Liver (tissue), 9 donors: ENCODE measurements around the gene UNC93A. TPM values are rescaled to one million over a fixed set of nuclear protein-coding genes. Genes with fewer than 3 reads are reported as not detected.
"Not testable (repeated sequence)": the region's sequence is repeated elsewhere in the genome, so short reads cannot be mapped to it uniquely, and the experiment has no call there.

Experiments used
- DNase-seq: peaks from one replicate; pipeline ENCODE4 v3.0.0-alpha.2; 2017; ENCODE audit warnings: low spot score
- H3K27ac ChIP-seq, 2 donors: one replicate each; pipeline ENCODE4 v1.7.0; 2013; ENCODE audit warnings: inconsistent platforms in 2 of 2, low read length in 2 of 2, control low read depth in 1 of 2, low read depth in 1 of 2, mild to moderate bottlenecking in 1 of 2
- H3K27me3 ChIP-seq, 4 donors: one replicate each; pipeline versions ENCODE4 v1.6.1 to v1.7.0; 2013; ENCODE audit warnings: low read length in 3 of 4, inconsistent platforms in 1 of 4, mild to moderate bottlenecking in 1 of 4, moderate library complexity in 1 of 4; ENCODE audit not compliant: control insufficient read depth in 4 of 4, insufficient read depth in 4 of 4
- H3K36me3 ChIP-seq, 4 donors: one replicate each; pipeline versions ENCODE4 v1.6.1 to v1.7.0; 2013; ENCODE audit warnings: low read length in 3 of 4, mild to moderate bottlenecking in 3 of 4, low read depth in 1 of 4, moderate library complexity in 1 of 4; ENCODE audit not compliant: control insufficient read depth in 4 of 4, insufficient read depth in 3 of 4
- H3K4me1 ChIP-seq, 4 donors: one replicate each; pipeline versions ENCODE4 v1.6.1 to v1.7.0; 2013; ENCODE audit warnings: low read length in 3 of 4, mild to moderate bottlenecking in 3 of 4, moderate library complexity in 1 of 4; ENCODE audit not compliant: control insufficient read depth in 4 of 4, insufficient read depth in 4 of 4
- H3K4me3 ChIP-seq, 3 donors: one replicate each; pipeline versions ENCODE4 v1.6.1 to v1.7.0; 2013; ENCODE audit warnings: low read length in 3 of 3, control low read depth in 1 of 3, low read depth in 1 of 3, mild to moderate bottlenecking in 1 of 3
- H3K9ac ChIP-seq, 2 donors: one replicate each; pipeline ENCODE4 v1.7.0; 2013; ENCODE audit warnings: low read length in 2 of 2, mild to moderate bottlenecking in 2 of 2, moderate library complexity in 2 of 2, control low read depth in 1 of 2, low read depth in 1 of 2
- H3K9me3 ChIP-seq, 4 donors: one replicate each; pipeline versions ENCODE4 v1.6.1 to v1.7.0; 2013; ENCODE audit warnings: low read length in 3 of 4; ENCODE audit not compliant: control insufficient read depth in 4 of 4
- ATF3 ChIP-seq: IDR thresholded peaks from 2 replicates; pipeline ENCODE4 v1.6.1; 2016; ENCODE audit warnings: antibody characterized with exemption
- EGR1 ChIP-seq, 2 donors: IDR thresholded peaks; 2 replicates each; pipeline ENCODE4 v1.6.1; 2016 to 2018; ENCODE audit warnings: antibody characterized with exemption in 2 of 2, low read depth in 2 of 2
- FOXA2 ChIP-seq: IDR thresholded peaks from 2 replicates; pipeline ENCODE4 v1.6.1; 2016; ENCODE audit warnings: antibody characterized with exemption
- GABPA ChIP-seq, 2 donors: IDR thresholded peaks in 1 of 2; conservative IDR thresholded peaks in 1 of 2; 2 replicates each; pipeline ENCODE4 v1.6.1; 2016; ENCODE audit warnings: antibody characterized with exemption in 2 of 2, mild to moderate bottlenecking in 1 of 2, moderate library complexity in 1 of 2
- JUND ChIP-seq, 2 donors: IDR thresholded peaks; 2 replicates each; pipeline ENCODE4 v1.6.1; 2016; ENCODE audit warnings: antibody characterized with exemption in 2 of 2
- MAX ChIP-seq: IDR thresholded peaks from 2 replicates; pipeline ENCODE4 v1.6.1; 2016; ENCODE audit warnings: antibody characterized with exemption
- NR2F2 ChIP-seq: IDR thresholded peaks from 2 replicates; pipeline ENCODE4 v1.6.1; 2016; ENCODE audit warnings: antibody characterized with exemption
- RAD21 ChIP-seq, 2 donors: IDR thresholded peaks; 2 replicates each; pipeline ENCODE4 v1.6.1; 2016; ENCODE audit warnings: antibody characterized with exemption in 2 of 2, mild to moderate bottlenecking in 2 of 2
- RXRA ChIP-seq, 2 donors: IDR thresholded peaks; 2 replicates each; pipeline ENCODE4 v1.6.1; 2017 to 2018; ENCODE audit warnings: antibody characterized with exemption in 2 of 2, mild to moderate bottlenecking in 1 of 2
- SP1 ChIP-seq: IDR thresholded peaks from 2 replicates; pipeline ENCODE4 v1.6.1; 2018; ENCODE audit warnings: antibody characterized with exemption, mild to moderate bottlenecking
- YY1 ChIP-seq: IDR thresholded peaks from 2 replicates; pipeline ENCODE4 v1.6.1; 2016; ENCODE audit warnings: antibody characterized with exemption, mild to moderate bottlenecking
- ZBTB33 ChIP-seq: IDR thresholded peaks from 2 replicates; pipeline ENCODE4 v1.6.1; 2016; ENCODE audit warnings: antibody characterized with exemption
- WGBS: extraction: QIAGEN DNeasy Blood & Tissue Kit; methylation state at CpG from one replicate; pipeline ENCODE4 v1.1.7; 2013; 5-methylcytosine and 5-hydroxymethylcytosine counted together
- polyA plus RNA-seq, 2 donors: library from polyadenylated mRNA; stranded (reverse) in 1 of 2; unstranded in 1 of 2; fragments of 200-250 nt in 1 of 2; fragments of >200 nt in 1 of 2; fragmentation: Nextera tagmentation in 1 of 2; extraction: Ambion mirVana in 1 of 2; gene quantifications; one replicate each; pipeline versions ENCODE4 v1.2.1 to v1.2.3, GENCODE V29; 2013 to 2015
- total RNA-seq, 2 donors: library from RNA; depleted of rRNA; stranded (reverse); fragments of >200 nt; gene quantifications; one replicate each; pipeline ENCODE4 v1.2.3, GENCODE V29; 2014
- TF ChIP-seq, protein P1 (sequence below): fragments of 150-350 bp; IDR thresholded peaks from 2 replicates; pipeline ENCODE4 v1.5.1; 2017; ENCODE audit warnings: improper control_type of control experiment, low read depth, low read length; ENCODE audit not compliant: missing input control
- donor health status: healthy.
- donor health status: healthy.
- donor health status: healthy.
- donor health status: healthy.
- donor health status: healthy.

Gene UNC93A
- total and polyA plus RNA-seq, 4 donors = 0.79 to 14.0 (median 4.6) TPM

DNA sequence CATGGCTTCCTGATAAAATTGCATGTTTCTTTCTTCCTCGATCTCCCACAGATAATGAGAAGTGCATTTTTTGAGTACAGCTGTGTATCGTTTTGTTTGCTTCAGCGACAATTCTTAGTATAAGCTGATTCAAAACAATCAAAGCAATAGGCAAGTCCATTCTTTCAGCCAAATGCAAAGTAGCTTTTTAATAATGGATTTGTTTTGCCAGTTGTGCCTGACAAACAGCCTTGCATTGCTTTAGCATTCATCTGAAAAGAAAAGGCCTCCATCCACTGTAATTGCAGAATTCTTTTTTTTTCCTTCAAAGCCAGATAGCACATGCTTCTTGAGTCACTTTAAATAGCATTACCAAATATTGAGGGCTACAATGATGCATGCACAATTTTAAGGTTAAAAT lies 65.8 kb downstream of the UNC93A start:
- DNase-seq = no peak
- no peak for TF ChIP-seq RXRA (IDR thresholded peaks at IDR 0.05)
- TF ChIP-seq, protein P1, sequence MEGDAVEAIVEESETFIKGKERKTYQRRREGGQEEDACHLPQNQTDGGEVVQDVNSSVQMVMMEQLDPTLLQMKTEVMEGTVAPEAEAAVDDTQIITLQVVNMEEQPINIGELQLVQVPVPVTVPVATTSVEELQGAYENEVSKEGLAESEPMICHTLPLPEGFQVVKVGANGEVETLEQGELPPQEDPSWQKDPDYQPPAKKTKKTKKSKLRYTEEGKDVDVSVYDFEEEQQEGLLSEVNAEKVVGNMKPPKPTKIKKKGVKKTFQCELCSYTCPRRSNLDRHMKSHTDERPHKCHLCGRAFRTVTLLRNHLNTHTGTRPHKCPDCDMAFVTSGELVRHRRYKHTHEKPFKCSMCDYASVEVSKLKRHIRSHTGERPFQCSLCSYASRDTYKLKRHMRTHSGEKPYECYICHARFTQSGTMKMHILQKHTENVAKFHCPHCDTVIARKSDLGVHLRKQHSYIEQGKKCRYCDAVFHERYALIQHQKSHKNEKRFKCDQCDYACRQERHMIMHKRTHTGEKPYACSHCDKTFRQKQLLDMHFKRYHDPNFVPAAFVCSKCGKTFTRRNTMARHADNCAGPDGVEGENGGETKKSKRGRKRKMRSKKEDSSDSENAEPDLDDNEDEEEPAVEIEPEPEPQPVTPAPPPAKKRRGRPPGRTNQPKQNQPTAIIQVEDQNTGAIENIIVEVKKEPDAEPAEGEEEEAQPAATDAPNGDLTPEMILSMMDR = no peak
- TF ChIP-seq FOXA2 = no peak
- no peak for TF ChIP-seq NR2F2
- no peak for TF ChIP-seq RAD21 (IDR thresholded peaks at IDR 0.05)
- TF ChIP-seq ZBTB33 = no peak
- TF ChIP-seq ATF3 = no peak
- TF ChIP-seq GABPA (IDR thresholded peaks at IDR 0.05 in 1 of 2, conservative IDR thresholded peaks at IDR 0.05 in 1 of 2) = no peak
- TF ChIP-seq JUND (IDR thresholded peaks at IDR 0.05) = no peak
- no peak for TF ChIP-seq EGR1 (IDR thresholded peaks at IDR 0.05; ENCODE audit: low read depth in 2 of 2)
- TF ChIP-seq MAX = no peak
- no peak for TF ChIP-seq SP1
- no peak for TF ChIP-seq YY1
- WGBS = 93% methylated on average over 3 of the region's 3 CpGs
- no peaks in the 10 kb centered on the region for H3K9me3 ChIP-seq
- H3K36me3 ChIP-seq = no peaks in the 10 kb centered on the region
- H3K9ac ChIP-seq = no peak overlapping the region
- H3K4me3 ChIP-seq = no peak overlapping the region
- no peaks in the 10 kb centered on the region for H3K4me1 ChIP-seq
- H3K27me3 ChIP-seq = no peaks in the 10 kb centered on the region
- H3K27ac ChIP-seq = no peak overlapping the region

DNA sequence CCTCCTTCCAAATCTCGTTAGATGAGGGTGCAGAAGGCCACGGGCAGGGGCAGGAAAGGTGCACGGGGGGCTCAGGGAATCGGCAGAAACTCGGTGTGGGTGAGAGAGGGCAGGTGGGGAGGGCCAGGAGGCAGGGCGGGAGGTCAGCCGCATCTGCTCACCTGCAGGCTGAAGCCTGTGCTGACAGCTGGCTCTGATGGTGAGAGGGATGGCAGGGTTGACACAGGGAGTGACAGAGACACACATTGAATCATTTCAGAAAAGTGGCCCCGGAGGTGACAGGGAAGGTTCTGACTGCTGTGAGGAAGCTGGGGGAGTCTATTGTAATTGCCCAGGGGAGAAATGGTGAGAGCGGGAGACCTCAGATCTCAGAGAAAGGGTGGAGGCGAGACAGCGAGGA lies 67.3 kb downstream of the UNC93A start:
- not testable (repeated sequence) for H3K27ac ChIP-seq, DNase-seq, H3K9ac ChIP-seq, H3K36me3 ChIP-seq, H3K4me1 ChIP-seq, H3K27me3 ChIP-seq, H3K4me3 ChIP-seq, H3K9me3 ChIP-seq
- 94% methylated on average over 3 of the region's 11 CpGs for WGBS

GRCh38 chr6:167361170-167361569 lies 70.1 kb downstream of the UNC93A start:
- DNase-seq = not testable (repeated sequence)

More at GRCh38 chr6:167361170-167361569, 70.1 kb downstream of the UNC93A start:
- H3K27me3 ChIP-seq, H3K4me1 ChIP-seq, H3K9me3 ChIP-seq, H3K4me3 ChIP-seq, H3K9ac ChIP-seq, H3K27ac ChIP-seq, H3K36me3 ChIP-seq: not testable (repeated sequence)
- 80% methylated on average over 1 of the region's 1 CpG for WGBS

Other genes with a start within 250 kb of the UNC93A start
- 1 to 10 TPM in 1 of 2 donors, not detected in 1; 8.4 TPM for gene CCR6, start 168.2 kb upstream of the UNC93A start, total RNA-seq
- under 1 TPM in 1 of 2 donors, not detected in 1; 0.02 TPM for gene CCR6, start 168.2 kb upstream of the UNC93A start, polyA plus RNA-seq
- gene GPR31, start 133.3 kb upstream of the UNC93A start, total RNA-seq = not detected
- gene GPR31, start 133.3 kb upstream of the UNC93A start, polyA plus RNA-seq = not detected
- not detected for gene TTLL2, start 33.8 kb downstream of the UNC93A start, total RNA-seq
- gene TTLL2, start 33.8 kb downstream of the UNC93A start, polyA plus RNA-seq = under 1 TPM in 1 of 2 donors, not detected in 1; 0.18 TPM